Measurements from ENCODE around the gene SLC38A11. TPM values are rescaled to one million over a fixed set of nuclear protein-coding genes. Genes with fewer than 3 reads are reported as not detected.

The SLC38A11 gene
- total RNA-seq, 1 donor from 2014 or later, result not detected

- Histone ChIP-seq H4K20me1 (ENCODE audit: low read depth) (no peaks in the 10 kb centered on the region), H3F3A (ENCODE audit: low read depth) (no peaks in the 10 kb centered on the region), H3K4me2 (no peak overlapping the region), H2AFZ (replicated peaks) (no peak overlapping the region), H3K9me3 (ENCODE audit: low read depth) (no peaks in the 10 kb centered on the region), H3K4me1 (peaks cover 7% of the 10 kb centered on the region), H3K9ac (no peak overlapping the region), H3K79me2 (ENCODE audit: low read depth) (no peaks in the 10 kb centered on the region), H3K27me3 (no peaks in the 10 kb centered on the region), H3K4me3 (no peak overlapping the region), H3K27ac (no peak overlapping the region), H3K36me3 (no peaks in the 10 kb centered on the region)
- no peak for DNase-seq (ENCODE audit: low spot score)
- no peaks in the 10 kb centered on the region for H3K9me3 Mint-ChIP-seq
- no peak overlapping the region for H3K27ac Mint-ChIP-seq
- H3K27me3 Mint-ChIP-seq (ENCODE audit: insufficient read depth, low read depth), result no peaks in the 10 kb centered on the region
- no peak overlapping the region for H3K4me3 Mint-ChIP-seq
- H3K4me1 Mint-ChIP-seq, result peaks cover 6% of the 10 kb centered on the region
- no peak for TF ChIP-seq EZH2 (IDR thresholded peaks at IDR 0.05)
- TF ChIP-seq EZH2phosphoT487 (IDR thresholded peaks at IDR 0.05), result no peak
- TF ChIP-seq, protein P1, sequence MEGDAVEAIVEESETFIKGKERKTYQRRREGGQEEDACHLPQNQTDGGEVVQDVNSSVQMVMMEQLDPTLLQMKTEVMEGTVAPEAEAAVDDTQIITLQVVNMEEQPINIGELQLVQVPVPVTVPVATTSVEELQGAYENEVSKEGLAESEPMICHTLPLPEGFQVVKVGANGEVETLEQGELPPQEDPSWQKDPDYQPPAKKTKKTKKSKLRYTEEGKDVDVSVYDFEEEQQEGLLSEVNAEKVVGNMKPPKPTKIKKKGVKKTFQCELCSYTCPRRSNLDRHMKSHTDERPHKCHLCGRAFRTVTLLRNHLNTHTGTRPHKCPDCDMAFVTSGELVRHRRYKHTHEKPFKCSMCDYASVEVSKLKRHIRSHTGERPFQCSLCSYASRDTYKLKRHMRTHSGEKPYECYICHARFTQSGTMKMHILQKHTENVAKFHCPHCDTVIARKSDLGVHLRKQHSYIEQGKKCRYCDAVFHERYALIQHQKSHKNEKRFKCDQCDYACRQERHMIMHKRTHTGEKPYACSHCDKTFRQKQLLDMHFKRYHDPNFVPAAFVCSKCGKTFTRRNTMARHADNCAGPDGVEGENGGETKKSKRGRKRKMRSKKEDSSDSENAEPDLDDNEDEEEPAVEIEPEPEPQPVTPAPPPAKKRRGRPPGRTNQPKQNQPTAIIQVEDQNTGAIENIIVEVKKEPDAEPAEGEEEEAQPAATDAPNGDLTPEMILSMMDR (IDR thresholded peaks at IDR 0.05), result no peak
- peaks cover 3% of the 10 kb centered on the region for H3K36me3 Mint-ChIP-seq
Observed at GRCh38 chr2:164898475-164898874, 56.9 kb downstream of the SLC38A11 start.

- H3K4me3 Mint-ChIP-seq, result no peak overlapping the region
Observed at GRCh38 chr2:164897469-164898260, 57.7 kb downstream of the SLC38A11 start.

GRCh38 chr2:164896634-164897355 lies 58.5 kb downstream of the SLC38A11 start:
- H3K36me3 Mint-ChIP-seq, result peaks cover 3% of the 10 kb centered on the region
- Histone ChIP-seq H4K20me1 (ENCODE audit: low read depth) (no peaks in the 10 kb centered on the region), H3K27me3 (no peaks in the 10 kb centered on the region), H3K79me2 (ENCODE audit: low read depth) (no peaks in the 10 kb centered on the region), H3K9me3 (ENCODE audit: low read depth) (no peaks in the 10 kb centered on the region), H3K9ac (no peak overlapping the region), H3K4me1 (peaks cover 7% of the 10 kb centered on the region), H2AFZ (replicated peaks) (no peak overlapping the region), H3F3A (ENCODE audit: low read depth) (no peaks in the 10 kb centered on the region), H3K36me3 (no peaks in the 10 kb centered on the region), H3K4me2 (no peak overlapping the region), H3K4me3 (no peak overlapping the region), H3K27ac (no peak overlapping the region)
- TF ChIP-seq, protein P1 (IDR thresholded peaks at IDR 0.05), result no peak
- H3K27ac Mint-ChIP-seq, result no peak overlapping the region
- H3K4me1 Mint-ChIP-seq, result peaks cover 6% of the 10 kb centered on the region
- no peaks in the 10 kb centered on the region for H3K9me3 Mint-ChIP-seq
- no peak overlapping the region for H3K4me3 Mint-ChIP-seq
- no peaks in the 10 kb centered on the region for H3K27me3 Mint-ChIP-seq (ENCODE audit: insufficient read depth, low read depth)
- no peak for DNase-seq (ENCODE audit: low spot score)

More at GRCh38 chr2:164897469-164898260, 57.7 kb downstream of the SLC38A11 start:
- DNase-seq (ENCODE audit: low spot score), result no peak
- Histone ChIP-seq H3K27me3 (no peaks in the 10 kb centered on the region), H3K9me3 (ENCODE audit: low read depth) (no peaks in the 10 kb centered on the region), H4K20me1 (ENCODE audit: low read depth) (no peaks in the 10 kb centered on the region), H3K4me1 (peaks cover 7% of the 10 kb centered on the region), H3F3A (ENCODE audit: low read depth) (no peaks in the 10 kb centered on the region), H3K4me3 (no peak overlapping the region), H3K4me2 (no peak overlapping the region), H3K27ac (no peak overlapping the region), H2AFZ (replicated peaks) (peak overlapping the region; percentile 60), H3K36me3 (no peaks in the 10 kb centered on the region), H3K9ac (no peak overlapping the region), H3K79me2 (ENCODE audit: low read depth) (no peaks in the 10 kb centered on the region)
- Mint-ChIP-seq H3K27ac (no peak overlapping the region), H3K9me3 (no peaks in the 10 kb centered on the region), H3K27me3 (ENCODE audit: insufficient read depth, low read depth) (no peaks in the 10 kb centered on the region), H3K4me1 (peaks cover 6% of the 10 kb centered on the region), H3K36me3 (peaks cover 3% of the 10 kb centered on the region)
- TF ChIP-seq EZH2phosphoT487 (IDR thresholded peaks at IDR 0.05) (no peak), EZH2 (IDR thresholded peaks at IDR 0.05) (no peak)
- TF ChIP-seq, protein P1 (IDR thresholded peaks at IDR 0.05), result no peak
